Measurements from ENCODE around the gene NET1. TPM values are rescaled to one million over a fixed set of nuclear protein-coding genes. Genes with fewer than 3 reads are reported as not detected.

NET1 gene
- total and polyA plus RNA-seq, 2 experiments from 2014 or later, result 36.5 to 42.9 TPM

DNA sequence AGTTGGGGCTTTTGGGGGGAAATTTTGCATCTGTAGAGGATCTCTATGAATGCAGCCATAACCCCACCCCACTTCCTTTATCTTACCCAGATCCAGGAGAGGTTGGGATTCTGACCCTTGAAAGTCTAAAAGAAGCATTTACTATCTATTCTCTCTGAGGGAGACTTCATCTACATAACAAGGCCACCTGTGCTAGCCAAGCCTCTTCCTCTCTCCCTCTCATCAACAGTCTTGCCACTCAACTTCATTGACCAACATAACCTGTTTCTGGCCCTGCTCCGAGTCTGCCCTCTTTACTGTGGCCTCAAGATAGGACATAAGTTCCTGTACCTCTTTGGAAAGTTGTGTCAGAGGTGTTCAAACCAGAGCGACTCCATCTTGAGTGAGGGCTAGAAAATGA is 27.1 kb upstream of the NET1 start:
- no peak overlapping the region for H3K27ac ChIP-seq
- no peak for TF ChIP-seq EZH2phosphoT487 (IDR thresholded peaks at IDR 0.05; ENCODE audit: insufficient read depth, low read depth)
- no peak for TF ChIP-seq EZH2 (IDR thresholded peaks at IDR 0.05; ENCODE audit: insufficient read depth, poor library complexity, severe bottlenecking)
- H4K20me1 ChIP-seq (ENCODE audit: insufficient read depth), result no peaks in the 10 kb centered on the region
- H3K36me3 ChIP-seq (ENCODE audit: low read depth), result no peaks in the 10 kb centered on the region
- no peak overlapping the region for H3K9ac ChIP-seq
- H3F3A ChIP-seq (ENCODE audit: insufficient read depth), result no peaks in the 10 kb centered on the region
- 55 to 63% methylated on average over 2 of the region's 2 CpGs for WGBS, 2 experiments (ENCODE audit: low coverage in 1 of 2, low lambda C conversion rate in 2 of 2, missing lambda C conversion rate in 2 of 2)
- in situ Hi-C loops (cut with MboI), result no loop called here
- no peak overlapping the region for H3K4me3 ChIP-seq
- no peak overlapping the region for H2AFZ ChIP-seq
- no peak overlapping the region for H3K4me2 ChIP-seq (ENCODE audit: unreplicated experiment)
- no peaks in the 10 kb centered on the region for H3K9me2 ChIP-seq (ENCODE audit: insufficient read depth)
- H3K27me3 ChIP-seq (replicated peaks; ENCODE audit: insufficient read depth), result no peaks in the 10 kb centered on the region
- no peaks in the 10 kb centered on the region; the same call in 1 of the 2 replicates for H3K4me1 ChIP-seq (ENCODE audit: insufficient read depth)
- H3K79me2 ChIP-seq (ENCODE audit: insufficient read depth), result no peaks in the 10 kb centered on the region
- H3K9me3 ChIP-seq (ENCODE audit: low read depth), result peaks cover 8% of the 10 kb centered on the region
- no peak for DNase-seq

DNA sequence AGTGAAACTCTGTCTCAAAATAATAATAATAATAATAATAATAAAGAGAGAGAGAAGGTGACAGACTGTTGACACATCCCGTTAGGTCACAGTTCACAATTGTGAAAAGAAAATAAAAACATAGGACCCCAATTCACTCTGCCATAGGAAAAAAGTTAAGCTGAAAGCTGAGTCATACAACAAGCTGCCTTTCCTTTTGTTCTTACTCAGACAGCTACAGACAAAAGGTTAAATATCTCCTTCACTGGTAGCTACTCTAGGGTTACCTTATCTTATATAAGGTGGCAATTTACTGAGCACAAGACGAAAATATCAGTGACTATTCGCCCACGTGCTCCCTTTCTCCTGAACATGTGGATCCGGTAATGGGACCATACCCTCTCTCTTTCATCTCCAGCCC is 25.2 kb upstream of the NET1 start:
- TF ChIP-seq EZH2phosphoT487 (IDR thresholded peaks at IDR 0.05; ENCODE audit: insufficient read depth, low read depth) (no peak), EZH2 (IDR thresholded peaks at IDR 0.05; ENCODE audit: insufficient read depth, poor library complexity, severe bottlenecking) (no peak)
- Histone ChIP-seq H3F3A (ENCODE audit: insufficient read depth) (no peaks in the 10 kb centered on the region), H3K79me2 (ENCODE audit: insufficient read depth) (no peaks in the 10 kb centered on the region), H3K9me3 (ENCODE audit: low read depth) (peaks cover 14% of the 10 kb centered on the region), H3K9ac (no peak overlapping the region), H3K9me2 (ENCODE audit: insufficient read depth) (no peaks in the 10 kb centered on the region), H3K27me3 (replicated peaks; ENCODE audit: insufficient read depth) (no peaks in the 10 kb centered on the region), H2AFZ (no peak overlapping the region), H3K4me3 (no peak overlapping the region), H3K36me3 (ENCODE audit: low read depth) (no peaks in the 10 kb centered on the region), H3K4me2 (ENCODE audit: unreplicated experiment) (no peak overlapping the region), H4K20me1 (ENCODE audit: insufficient read depth) (no peaks in the 10 kb centered on the region), H3K4me1 (ENCODE audit: insufficient read depth) (no peaks in the 10 kb centered on the region; the same call in 1 of the 2 replicates), H3K27ac (no peak overlapping the region)
- in situ Hi-C loops (cut with MboI), result no loop called here
- 51 to 56% methylated on average over 5 of the region's 5 CpGs for whole genome bisulfite sequencing, 2 experiments (ENCODE audit: low coverage in 1 of 2, low lambda C conversion rate in 2 of 2, missing lambda C conversion rate in 2 of 2)
- DNase-seq, result no peak

DNA sequence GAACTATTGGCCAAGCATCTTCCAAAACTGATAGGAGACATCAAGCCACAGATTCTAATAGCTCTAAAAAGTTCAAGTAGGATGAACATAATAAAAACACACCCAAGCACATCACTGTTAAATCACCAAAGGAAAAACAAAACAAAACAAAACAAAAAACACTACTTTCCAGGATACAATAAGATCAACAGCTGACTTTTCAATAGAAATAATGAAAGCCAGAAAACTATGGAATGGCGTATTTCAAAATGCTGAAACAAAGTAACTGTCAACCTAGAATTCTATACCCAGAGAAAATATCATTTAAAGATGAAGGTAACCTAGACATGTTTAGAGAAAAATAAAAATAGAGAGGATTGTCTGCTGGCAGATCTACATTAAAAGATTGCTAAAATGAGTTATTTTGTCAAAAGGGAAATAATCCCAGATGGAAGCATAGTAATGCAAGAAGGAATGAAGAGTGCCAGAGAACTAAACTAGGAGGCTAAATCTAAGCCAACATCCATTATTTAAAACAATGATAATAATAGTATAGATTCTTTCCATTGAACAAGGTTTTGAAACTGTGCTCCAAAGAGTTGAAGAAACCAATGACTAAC is 21.7 kb upstream of the NET1 start:
- 57 to 80% methylated on average over 1 of the region's 1 CpG for WGBS, 2 experiments (ENCODE audit: low coverage in 1 of 2, low lambda C conversion rate in 2 of 2, missing lambda C conversion rate in 2 of 2)
- no peaks in the 10 kb centered on the region for H3K79me2 ChIP-seq (ENCODE audit: insufficient read depth)
- no peak overlapping the region for H3K4me2 ChIP-seq (ENCODE audit: unreplicated experiment)
- TF ChIP-seq EZH2phosphoT487 (IDR thresholded peaks at IDR 0.05; ENCODE audit: insufficient read depth, low read depth) (no peak), EZH2 (IDR thresholded peaks at IDR 0.05; ENCODE audit: insufficient read depth, poor library complexity, severe bottlenecking) (no peak)
- H4K20me1 ChIP-seq (ENCODE audit: insufficient read depth), result no peaks in the 10 kb centered on the region
- H3K9ac ChIP-seq, result no peak overlapping the region
- no peaks in the 10 kb centered on the region for H3F3A ChIP-seq (ENCODE audit: insufficient read depth)
- no peaks in the 10 kb centered on the region for H3K27me3 ChIP-seq (replicated peaks; ENCODE audit: insufficient read depth)
- in situ Hi-C loops (cut with MboI), result no loop called here
- peaks cover 14% of the 10 kb centered on the region for H3K9me3 ChIP-seq (ENCODE audit: low read depth)
- no peak overlapping the region for H3K27ac ChIP-seq
- no peak overlapping the region for H2AFZ ChIP-seq
- H3K9me2 ChIP-seq (ENCODE audit: insufficient read depth), result no peaks in the 10 kb centered on the region
- H3K4me3 ChIP-seq, result no peak overlapping the region
- H3K4me1 ChIP-seq (ENCODE audit: insufficient read depth), result no peaks in the 10 kb centered on the region
- peak; percentile 15 for DNase-seq
- H3K36me3 ChIP-seq (ENCODE audit: low read depth), result no peaks in the 10 kb centered on the region

DNA sequence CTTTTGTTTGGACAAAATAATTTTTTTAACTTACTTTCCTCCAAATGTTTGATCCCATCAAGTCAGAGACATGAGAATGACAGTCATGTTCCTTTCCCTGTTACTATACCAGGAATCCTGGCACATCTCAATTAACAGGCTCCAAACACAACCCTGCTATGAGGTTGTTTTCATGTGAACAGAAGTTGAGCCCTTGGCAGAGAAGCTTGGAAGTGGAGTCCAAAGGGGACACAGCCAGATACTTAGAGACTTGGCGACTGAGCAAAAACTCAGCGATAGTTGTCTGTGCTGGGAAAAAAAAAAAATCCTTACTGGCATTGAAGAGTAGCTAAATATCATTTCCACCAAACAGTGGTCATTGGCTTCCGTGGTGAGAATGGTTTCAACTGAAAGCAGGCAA is 20.6 kb upstream of the NET1 start:
- WGBS, 2 experiments (ENCODE audit: low coverage in 1 of 2, low lambda C conversion rate in 2 of 2, missing lambda C conversion rate in 2 of 2), result 67 to 72% methylated on average over 3 of the region's 3 CpGs
- no peaks in the 10 kb centered on the region for H3K4me1 ChIP-seq (ENCODE audit: insufficient read depth)
- no peak overlapping the region for H3K9ac ChIP-seq
- H3F3A ChIP-seq (ENCODE audit: insufficient read depth), result no peaks in the 10 kb centered on the region
- no peaks in the 10 kb centered on the region for H3K9me2 ChIP-seq (ENCODE audit: insufficient read depth)
- H3K36me3 ChIP-seq (ENCODE audit: low read depth), result no peaks in the 10 kb centered on the region
- H3K4me2 ChIP-seq (ENCODE audit: unreplicated experiment), result no peak overlapping the region
- H4K20me1 ChIP-seq (ENCODE audit: insufficient read depth), result no peaks in the 10 kb centered on the region
- TF ChIP-seq EZH2 (IDR thresholded peaks at IDR 0.05; ENCODE audit: insufficient read depth, poor library complexity, severe bottlenecking), result no peak
- TF ChIP-seq EZH2phosphoT487 (IDR thresholded peaks at IDR 0.05; ENCODE audit: insufficient read depth, low read depth), result no peak
- in situ Hi-C loops (cut with MboI), result no loop called here
- H3K9me3 ChIP-seq (ENCODE audit: low read depth), result peaks cover 14% of the 10 kb centered on the region
- no peak overlapping the region for H2AFZ ChIP-seq
- H3K4me3 ChIP-seq, result no peak overlapping the region
- DNase-seq, result no peak
- no peaks in the 10 kb centered on the region for H3K27me3 ChIP-seq (replicated peaks; ENCODE audit: insufficient read depth)
- no peak overlapping the region for H3K27ac ChIP-seq
- no peaks in the 10 kb centered on the region for H3K79me2 ChIP-seq (ENCODE audit: insufficient read depth)

All from GM23248 (cell line).